ENCODE results near the gene PLXNB3. TPM values are rescaled to one million over a fixed set of nuclear protein-coding genes. Genes with fewer than 3 reads are reported as not detected.

Gene PLXNB3
- total and polyA plus RNA-seq, 2 experiments from 2014 or later: 0.70 to 4.1 TPM

DNA sequence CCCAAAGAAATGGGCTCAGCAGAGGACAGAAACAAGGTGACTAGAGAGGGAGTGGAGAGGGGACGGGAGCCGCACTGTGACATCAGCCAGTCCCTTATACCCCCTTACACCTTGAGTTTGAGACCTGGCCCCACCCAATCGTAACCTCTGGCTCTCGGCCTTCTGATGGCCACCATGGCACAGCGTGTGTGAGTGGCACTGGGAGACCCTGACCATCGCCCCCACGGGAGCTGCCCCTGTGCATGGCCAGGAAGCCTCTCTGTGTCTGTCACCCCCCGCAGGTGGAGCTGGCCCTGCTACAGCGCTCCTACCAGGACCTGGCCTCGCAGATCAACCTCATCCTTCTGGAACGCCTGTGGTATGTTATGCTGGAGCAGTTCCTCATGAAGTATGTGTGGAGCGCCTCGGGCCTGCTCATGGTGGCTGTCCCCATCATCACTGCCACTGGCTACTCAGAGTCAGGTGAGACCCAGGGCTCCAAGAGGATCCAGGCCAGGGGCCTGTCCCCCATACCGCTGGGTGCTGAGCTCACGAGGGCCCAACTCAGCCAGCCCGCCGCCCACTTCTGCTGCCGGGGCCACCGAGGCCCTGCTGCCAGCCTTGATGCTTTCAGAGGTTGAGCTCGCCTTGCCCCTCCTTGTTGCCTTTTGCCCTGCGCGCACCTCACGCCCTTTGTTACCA, 35.0 kb upstream of the PLXNB3 start:
- Mint-ChIP-seq H3K9me3 (peaks cover 2% of the 10 kb centered on the region; the same call in 1 of the 3 replicates), H3K27ac (no peak overlapping the region), H3K27me3 (ENCODE audit: insufficient read depth, low read depth, poor library complexity) (peaks cover 4% of the 10 kb centered on the region), H3K36me3 (ENCODE audit: low read depth) (peaks cover 9% of the 10 kb centered on the region; the same call in 1 of the 3 replicates), H3K4me1 (peaks cover 14% of the 10 kb centered on the region), H3K4me3 (no peak overlapping the region)
- Histone ChIP-seq H3K4me1 (ENCODE audit: insufficient read depth) (peaks cover 8% of the 10 kb centered on the region; the same call in 1 of the 2 replicates), H3K4me2 (no peak overlapping the region), H3K4me3 (no peak overlapping the region), H3F3A (replicated peaks; ENCODE audit: low read depth) (no peaks in the 10 kb centered on the region), H3K36me3 (ENCODE audit: insufficient read depth) (no peaks in the 10 kb centered on the region), H3K9me2 (ENCODE audit: insufficient read depth) (no peaks in the 10 kb centered on the region), H4K20me1 (replicated peaks; ENCODE audit: insufficient read depth) (no peaks in the 10 kb centered on the region), H2AFZ (no peak overlapping the region), H3K27me3 (ENCODE audit: insufficient read depth) (no peaks in the 10 kb centered on the region), H3K79me2 (replicated peaks; ENCODE audit: insufficient read depth) (no peaks in the 10 kb centered on the region), H3K27ac (ENCODE audit: low read depth) (no peak overlapping the region)
- DNase-seq (ENCODE audit: low spot score): no peak
- ATAC-seq: no peak
- TF ChIP-seq ZNF331 (CRISPR knock-in tag; IDR thresholded peaks at IDR 0.05; ENCODE audit: low read depth) (no peak), POLR2AphosphoS5 (IDR thresholded peaks at IDR 0.05; ENCODE audit: low read depth) (no peak), EZH2phosphoT487 (IDR thresholded peaks at IDR 0.05; ENCODE audit: unreplicated experiment) (no peak), CREB1 (CRISPR knock-in tag; IDR thresholded peaks at IDR 0.05; ENCODE audit: low read depth) (no peak), NANOG (IDR thresholded peaks at IDR 0.05; ENCODE audit: borderline replicate concordance) (no peak), JUNB (IDR thresholded peaks at IDR 0.05; ENCODE audit: unreplicated experiment) (no peak), ZNF114 (CRISPR knock-in tag; IDR thresholded peaks at IDR 0.05) (no peak), STAT1 (IDR thresholded peaks at IDR 0.05; ENCODE audit: unreplicated experiment) (no peak), EZH2 (IDR thresholded peaks at IDR 0.05; ENCODE audit: low read depth, unreplicated experiment) (no peak)
- TF ChIP-seq, protein P1, sequence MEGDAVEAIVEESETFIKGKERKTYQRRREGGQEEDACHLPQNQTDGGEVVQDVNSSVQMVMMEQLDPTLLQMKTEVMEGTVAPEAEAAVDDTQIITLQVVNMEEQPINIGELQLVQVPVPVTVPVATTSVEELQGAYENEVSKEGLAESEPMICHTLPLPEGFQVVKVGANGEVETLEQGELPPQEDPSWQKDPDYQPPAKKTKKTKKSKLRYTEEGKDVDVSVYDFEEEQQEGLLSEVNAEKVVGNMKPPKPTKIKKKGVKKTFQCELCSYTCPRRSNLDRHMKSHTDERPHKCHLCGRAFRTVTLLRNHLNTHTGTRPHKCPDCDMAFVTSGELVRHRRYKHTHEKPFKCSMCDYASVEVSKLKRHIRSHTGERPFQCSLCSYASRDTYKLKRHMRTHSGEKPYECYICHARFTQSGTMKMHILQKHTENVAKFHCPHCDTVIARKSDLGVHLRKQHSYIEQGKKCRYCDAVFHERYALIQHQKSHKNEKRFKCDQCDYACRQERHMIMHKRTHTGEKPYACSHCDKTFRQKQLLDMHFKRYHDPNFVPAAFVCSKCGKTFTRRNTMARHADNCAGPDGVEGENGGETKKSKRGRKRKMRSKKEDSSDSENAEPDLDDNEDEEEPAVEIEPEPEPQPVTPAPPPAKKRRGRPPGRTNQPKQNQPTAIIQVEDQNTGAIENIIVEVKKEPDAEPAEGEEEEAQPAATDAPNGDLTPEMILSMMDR (conservative IDR thresholded peaks at IDR 0.05; ENCODE audit: low read depth in 2 of 2): no peak
- TF ChIP-seq, protein P2, sequence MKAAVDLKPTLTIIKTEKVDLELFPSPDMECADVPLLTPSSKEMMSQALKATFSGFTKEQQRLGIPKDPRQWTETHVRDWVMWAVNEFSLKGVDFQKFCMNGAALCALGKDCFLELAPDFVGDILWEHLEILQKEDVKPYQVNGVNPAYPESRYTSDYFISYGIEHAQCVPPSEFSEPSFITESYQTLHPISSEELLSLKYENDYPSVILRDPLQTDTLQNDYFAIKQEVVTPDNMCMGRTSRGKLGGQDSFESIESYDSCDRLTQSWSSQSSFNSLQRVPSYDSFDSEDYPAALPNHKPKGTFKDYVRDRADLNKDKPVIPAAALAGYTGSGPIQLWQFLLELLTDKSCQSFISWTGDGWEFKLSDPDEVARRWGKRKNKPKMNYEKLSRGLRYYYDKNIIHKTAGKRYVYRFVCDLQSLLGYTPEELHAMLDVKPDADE (IDR thresholded peaks at IDR 0.05): no peak
- TF ChIP-seq, protein P3, sequence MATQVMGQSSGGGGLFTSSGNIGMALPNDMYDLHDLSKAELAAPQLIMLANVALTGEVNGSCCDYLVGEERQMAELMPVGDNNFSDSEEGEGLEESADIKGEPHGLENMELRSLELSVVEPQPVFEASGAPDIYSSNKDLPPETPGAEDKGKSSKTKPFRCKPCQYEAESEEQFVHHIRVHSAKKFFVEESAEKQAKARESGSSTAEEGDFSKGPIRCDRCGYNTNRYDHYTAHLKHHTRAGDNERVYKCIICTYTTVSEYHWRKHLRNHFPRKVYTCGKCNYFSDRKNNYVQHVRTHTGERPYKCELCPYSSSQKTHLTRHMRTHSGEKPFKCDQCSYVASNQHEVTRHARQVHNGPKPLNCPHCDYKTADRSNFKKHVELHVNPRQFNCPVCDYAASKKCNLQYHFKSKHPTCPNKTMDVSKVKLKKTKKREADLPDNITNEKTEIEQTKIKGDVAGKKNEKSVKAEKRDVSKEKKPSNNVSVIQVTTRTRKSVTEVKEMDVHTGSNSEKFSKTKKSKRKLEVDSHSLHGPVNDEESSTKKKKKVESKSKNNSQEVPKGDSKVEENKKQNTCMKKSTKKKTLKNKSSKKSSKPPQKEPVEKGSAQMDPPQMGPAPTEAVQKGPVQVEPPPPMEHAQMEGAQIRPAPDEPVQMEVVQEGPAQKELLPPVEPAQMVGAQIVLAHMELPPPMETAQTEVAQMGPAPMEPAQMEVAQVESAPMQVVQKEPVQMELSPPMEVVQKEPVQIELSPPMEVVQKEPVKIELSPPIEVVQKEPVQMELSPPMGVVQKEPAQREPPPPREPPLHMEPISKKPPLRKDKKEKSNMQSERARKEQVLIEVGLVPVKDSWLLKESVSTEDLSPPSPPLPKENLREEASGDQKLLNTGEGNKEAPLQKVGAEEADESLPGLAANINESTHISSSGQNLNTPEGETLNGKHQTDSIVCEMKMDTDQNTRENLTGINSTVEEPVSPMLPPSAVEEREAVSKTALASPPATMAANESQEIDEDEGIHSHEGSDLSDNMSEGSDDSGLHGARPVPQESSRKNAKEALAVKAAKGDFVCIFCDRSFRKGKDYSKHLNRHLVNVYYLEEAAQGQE (IDR thresholded peaks at IDR 0.05; ENCODE audit: unreplicated experiment): no peak
- TF ChIP-seq, protein P4, sequence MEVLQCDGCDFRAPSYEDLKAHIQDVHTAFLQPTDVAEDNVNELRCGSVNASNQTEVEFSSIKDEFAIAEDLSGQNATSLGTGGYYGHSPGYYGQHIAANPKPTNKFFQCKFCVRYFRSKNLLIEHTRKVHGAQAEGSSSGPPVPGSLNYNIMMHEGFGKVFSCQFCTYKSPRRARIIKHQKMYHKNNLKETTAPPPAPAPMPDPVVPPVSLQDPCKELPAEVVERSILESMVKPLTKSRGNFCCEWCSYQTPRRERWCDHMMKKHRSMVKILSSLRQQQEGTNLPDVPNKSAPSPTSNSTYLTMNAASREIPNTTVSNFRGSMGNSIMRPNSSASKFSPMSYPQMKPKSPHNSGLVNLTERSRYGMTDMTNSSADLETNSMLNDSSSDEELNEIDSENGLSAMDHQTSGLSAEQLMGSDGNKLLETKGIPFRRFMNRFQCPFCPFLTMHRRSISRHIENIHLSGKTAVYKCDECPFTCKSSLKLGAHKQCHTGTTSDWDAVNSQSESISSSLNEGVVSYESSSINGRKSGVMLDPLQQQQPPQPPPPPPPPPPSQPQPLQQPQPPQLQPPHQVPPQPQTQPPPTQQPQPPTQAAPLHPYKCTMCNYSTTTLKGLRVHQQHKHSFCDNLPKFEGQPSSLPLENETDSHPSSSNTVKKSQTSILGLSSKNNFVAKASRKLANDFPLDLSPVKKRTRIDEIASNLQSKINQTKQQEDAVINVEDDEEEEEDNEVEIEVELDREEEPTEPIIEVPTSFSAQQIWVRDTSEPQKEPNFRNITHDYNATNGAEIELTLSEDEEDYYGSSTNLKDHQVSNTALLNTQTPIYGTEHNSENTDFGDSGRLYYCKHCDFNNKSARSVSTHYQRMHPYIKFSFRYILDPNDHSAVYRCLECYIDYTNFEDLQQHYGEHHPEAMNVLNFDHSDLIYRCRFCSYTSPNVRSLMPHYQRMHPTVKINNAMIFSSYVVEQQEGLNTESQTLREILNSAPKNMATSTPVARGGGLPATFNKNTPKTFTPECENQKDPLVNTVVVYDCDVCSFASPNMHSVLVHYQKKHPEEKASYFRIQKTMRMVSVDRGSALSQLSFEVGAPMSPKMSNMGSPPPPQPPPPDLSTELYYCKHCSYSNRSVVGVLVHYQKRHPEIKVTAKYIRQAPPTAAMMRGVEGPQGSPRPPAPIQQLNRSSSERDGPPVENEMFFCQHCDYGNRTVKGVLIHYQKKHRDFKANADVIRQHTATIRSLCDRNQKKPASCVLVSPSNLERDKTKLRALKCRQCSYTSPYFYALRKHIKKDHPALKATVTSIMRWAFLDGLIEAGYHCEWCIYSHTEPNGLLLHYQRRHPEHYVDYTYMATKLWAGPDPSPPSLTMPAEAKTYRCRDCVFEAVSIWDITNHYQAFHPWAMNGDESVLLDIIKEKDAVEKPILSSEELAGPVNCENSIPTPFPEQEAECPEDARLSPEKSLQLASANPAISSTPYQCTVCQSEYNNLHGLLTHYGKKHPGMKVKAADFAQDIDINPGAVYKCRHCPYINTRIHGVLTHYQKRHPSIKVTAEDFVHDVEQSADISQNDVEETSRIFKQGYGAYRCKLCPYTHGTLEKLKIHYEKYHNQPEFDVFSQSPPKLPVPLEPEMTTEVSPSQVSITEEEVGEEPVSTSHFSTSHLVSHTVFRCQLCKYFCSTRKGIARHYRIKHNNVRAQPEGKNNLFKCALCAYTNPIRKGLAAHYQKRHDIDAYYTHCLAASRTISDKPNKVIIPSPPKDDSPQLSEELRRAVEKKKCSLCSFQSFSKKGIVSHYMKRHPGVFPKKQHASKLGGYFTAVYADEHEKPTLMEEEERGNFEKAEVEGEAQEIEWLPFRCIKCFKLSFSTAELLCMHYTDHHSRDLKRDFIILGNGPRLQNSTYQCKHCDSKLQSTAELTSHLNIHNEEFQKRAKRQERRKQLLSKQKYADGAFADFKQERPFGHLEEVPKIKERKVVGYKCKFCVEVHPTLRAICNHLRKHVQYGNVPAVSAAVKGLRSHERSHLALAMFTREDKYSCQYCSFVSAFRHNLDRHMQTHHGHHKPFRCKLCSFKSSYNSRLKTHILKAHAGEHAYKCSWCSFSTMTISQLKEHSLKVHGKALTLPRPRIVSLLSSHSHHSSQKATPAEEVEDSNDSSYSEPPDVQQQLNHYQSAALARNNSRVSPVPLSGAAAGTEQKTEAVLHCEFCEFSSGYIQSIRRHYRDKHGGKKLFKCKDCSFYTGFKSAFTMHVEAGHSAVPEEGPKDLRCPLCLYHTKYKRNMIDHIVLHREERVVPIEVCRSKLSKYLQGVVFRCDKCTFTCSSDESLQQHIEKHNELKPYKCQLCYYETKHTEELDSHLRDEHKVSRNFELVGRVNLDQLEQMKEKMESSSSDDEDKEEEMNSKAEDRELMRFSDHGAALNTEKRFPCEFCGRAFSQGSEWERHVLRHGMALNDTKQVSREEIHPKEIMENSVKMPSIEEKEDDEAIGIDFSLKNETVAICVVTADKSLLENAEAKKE (CRISPR knock-in tag; IDR thresholded peaks at IDR 0.05): no peak

Measured in GM23338 (cell line).